ENCODE data around the gene IRGM. TPM values are rescaled to one million over a fixed set of nuclear protein-coding genes. Genes with fewer than 3 reads are reported as not detected.
"Not testable (repeated sequence)": the region's sequence is repeated elsewhere in the genome, so short reads cannot be mapped to it uniquely, and the experiment has no call there.

The IRGM gene, protein sequence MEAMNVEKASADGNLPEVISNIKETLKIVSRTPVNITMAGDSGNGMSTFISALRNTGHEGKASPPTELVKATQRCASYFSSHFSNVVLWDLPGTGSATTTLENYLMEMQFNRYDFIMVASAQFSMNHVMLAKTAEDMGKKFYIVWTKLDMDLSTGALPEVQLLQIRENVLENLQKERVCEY
- total RNA-seq (not detected), polyA plus RNA-seq (not detected)
- long read RNA-seq, donor 1: 0 reads
- long read RNA-seq, donor 2: 0 reads
- long read RNA-seq, donor 3: 0 reads
- long read RNA-seq, donor 4: 0 reads

GRCh38 chr5:150846308-150846653, at the start of gene IRGM:
Gene IRGM, plus strand, starts transcription at chr5:150846521. Its CDS starts 1,603 bp downstream, at chr5:150848124.
- not testable (repeated sequence) for DNase-seq; H3K4me1 ChIP-seq (ENCODE audit: control insufficient read depth, insufficient read depth, low read length); H3K27me3 ChIP-seq (ENCODE audit: control insufficient read depth, insufficient read depth); H3K4me3 ChIP-seq (ENCODE audit: low read length); H3K27ac ChIP-seq (ENCODE audit: low read length); H3K9me3 ChIP-seq (ENCODE audit: control insufficient read depth, low read length); ATAC-seq
- intact Hi-C loops (cut with DNase I): loop anchor here in 3 of 4 donors (5.0 kb wide), 2 partner anchors 284 to 289 kb away; no protein-coding TSS in a partner anchor
- WGBS: 78% methylated on average over 3 of the region's 3 CpGs

GRCh38 chr5:150797384-150797783, 48.9 kb upstream of the IRGM start:
- Histone ChIP-seq H3K27ac (ENCODE audit: low read length) (no peak overlapping the region), H3K4me1 (ENCODE audit: control insufficient read depth, insufficient read depth, low read length) (no peaks in the 10 kb centered on the region), H3K4me3 (ENCODE audit: low read length) (no peak overlapping the region), H3K27me3 (ENCODE audit: control insufficient read depth, insufficient read depth) (no peaks in the 10 kb centered on the region), H3K9me3 (ENCODE audit: control insufficient read depth, low read length) (no peaks in the 10 kb centered on the region)
- no peak for ATAC-seq
- no peak for DNase-seq
- intact Hi-C loops (cut with DNase I): no loop called here
- WGBS: 96% methylated on average over 2 of the region's 2 CpGs

DNA sequence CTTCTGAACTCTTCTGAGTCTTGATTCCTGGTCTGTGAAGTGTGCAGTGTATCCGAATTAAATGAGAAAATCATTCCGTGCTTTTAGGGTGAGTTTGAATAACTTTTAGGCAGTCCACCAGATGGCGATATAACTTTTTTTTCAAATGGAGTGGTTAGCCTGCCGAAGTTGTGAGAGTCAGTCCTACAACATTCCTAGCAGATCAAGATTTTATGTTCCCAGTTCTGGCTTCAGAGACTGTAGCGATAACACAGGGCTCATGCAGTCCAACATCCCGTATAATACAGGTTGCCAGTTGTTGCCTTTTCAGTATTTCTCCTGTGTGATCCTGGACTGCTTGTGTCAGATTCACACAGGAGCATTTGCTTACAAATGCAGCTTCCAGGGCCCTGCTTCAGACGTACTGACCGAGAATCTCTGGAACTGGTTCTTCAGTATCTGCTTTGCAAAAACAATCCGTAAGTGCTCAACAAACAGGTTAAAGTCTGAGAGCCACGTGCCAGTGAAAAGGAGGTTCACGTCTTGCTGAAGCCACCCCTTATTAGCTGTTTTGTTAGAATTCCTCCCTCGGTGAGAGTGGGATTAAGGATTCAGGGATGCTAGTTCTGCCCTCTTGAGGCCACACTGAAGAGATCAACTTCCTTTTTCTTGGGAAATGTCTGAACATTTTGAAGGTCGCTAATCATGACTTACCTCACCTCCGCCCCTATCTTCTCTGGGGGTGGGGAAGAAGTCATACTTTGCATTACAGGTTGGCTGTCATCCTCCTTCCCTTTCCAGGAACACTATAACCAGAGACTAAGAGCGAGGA, 45.0 kb upstream of the IRGM start:
- intact Hi-C loops (cut with DNase I): no loop called here
- Histone ChIP-seq H3K4me1 (ENCODE audit: control insufficient read depth, insufficient read depth, low read length) (no peaks in the 10 kb centered on the region), H3K4me3 (ENCODE audit: low read length) (peak overlapping the region; percentile 45), H3K27ac (ENCODE audit: low read length) (peak overlapping the region; percentile 78), H3K9me3 (ENCODE audit: control insufficient read depth, low read length) (no peaks in the 10 kb centered on the region), H3K27me3 (ENCODE audit: control insufficient read depth, insufficient read depth) (no peaks in the 10 kb centered on the region)
- ATAC-seq (peak; percentile 90 to 91), DNase-seq (no peak)
- 7% methylated on average over 15 of the region's 15 CpGs for WGBS

DNA sequence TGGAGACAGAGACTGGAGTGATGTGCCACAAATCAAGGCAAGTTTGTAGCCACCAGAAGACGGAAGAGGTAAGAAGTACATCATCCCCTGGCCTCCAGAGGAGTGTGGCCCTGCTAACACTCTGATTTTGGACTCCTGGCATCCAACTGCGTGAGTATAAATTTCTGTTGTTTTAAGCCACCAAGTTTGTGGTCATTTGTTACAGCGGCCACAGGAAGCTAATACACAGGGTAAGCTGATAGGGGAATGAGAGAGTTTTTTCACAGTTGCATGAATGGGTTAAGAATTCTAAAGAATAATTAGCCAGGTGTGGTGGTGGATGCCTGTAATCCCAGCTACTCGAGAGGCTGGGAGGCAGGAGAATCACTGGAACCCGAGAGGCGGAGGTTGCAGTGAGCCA, 41.9 kb upstream of the IRGM start:
- Histone ChIP-seq H3K27ac (ENCODE audit: low read length) (no peak overlapping the region), H3K4me1 (ENCODE audit: control insufficient read depth, insufficient read depth, low read length) (no peaks in the 10 kb centered on the region), H3K4me3 (ENCODE audit: low read length) (no peak overlapping the region), H3K9me3 (ENCODE audit: control insufficient read depth, low read length) (no peaks in the 10 kb centered on the region), H3K27me3 (ENCODE audit: control insufficient read depth, insufficient read depth) (no peaks in the 10 kb centered on the region)
- ATAC-seq: no peak
- no peak for DNase-seq
- intact Hi-C loops (cut with DNase I): no loop called here
- WGBS: 93% methylated on average over 6 of the region's 6 CpGs

DNA sequence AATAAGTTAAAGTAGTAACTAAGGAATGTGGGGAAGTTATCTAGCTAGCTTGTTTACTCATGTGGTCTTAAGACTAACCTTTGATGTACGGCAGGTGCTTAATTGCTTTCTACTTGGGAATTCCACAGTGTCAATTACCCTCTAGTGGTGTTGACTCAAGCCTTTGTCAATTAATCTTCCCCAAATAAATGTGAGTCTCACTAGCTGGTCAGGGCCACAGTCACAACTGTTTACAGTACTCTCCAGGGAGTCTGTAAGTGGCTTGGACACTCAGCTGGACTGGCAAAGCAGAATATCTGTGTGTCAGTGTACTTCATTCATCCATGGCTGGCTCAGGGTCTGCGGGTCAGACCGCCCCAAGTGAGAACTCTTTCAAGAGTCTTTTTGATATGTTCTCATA, 37.0 kb upstream of the IRGM start:
- H3K27me3 ChIP-seq (ENCODE audit: control insufficient read depth, insufficient read depth): no peaks in the 10 kb centered on the region
- ATAC-seq: no peak
- no peaks in the 10 kb centered on the region for H3K9me3 ChIP-seq (ENCODE audit: control insufficient read depth, low read length)
- 91% methylated on average over 3 of the region's 3 CpGs for WGBS
- H3K4me1 ChIP-seq (ENCODE audit: control insufficient read depth, insufficient read depth, low read length): no peaks in the 10 kb centered on the region
- no peak overlapping the region for H3K4me3 ChIP-seq (ENCODE audit: low read length)
- H3K27ac ChIP-seq (ENCODE audit: low read length): no peak overlapping the region
- no peak for DNase-seq
- intact Hi-C loops (cut with DNase I): no loop called here

GRCh38 chr5:150815010-150815409, 31.3 kb upstream of the IRGM start:
- Histone ChIP-seq H3K9me3 (ENCODE audit: control insufficient read depth, low read length) (no peaks in the 10 kb centered on the region), H3K4me1 (ENCODE audit: control insufficient read depth, insufficient read depth, low read length) (no peaks in the 10 kb centered on the region), H3K27me3 (ENCODE audit: control insufficient read depth, insufficient read depth) (no peaks in the 10 kb centered on the region), H3K27ac (ENCODE audit: low read length) (no peak overlapping the region), H3K4me3 (ENCODE audit: low read length) (no peak overlapping the region)
- ATAC-seq: no peak
- no peak for DNase-seq
- intact Hi-C loops (cut with DNase I): no loop called here

GRCh38 chr5:150816946-150817345, 29.4 kb upstream of the IRGM start:
- Histone ChIP-seq H3K27ac (ENCODE audit: low read length) (no peak overlapping the region), H3K27me3 (ENCODE audit: control insufficient read depth, insufficient read depth) (no peaks in the 10 kb centered on the region), H3K9me3 (ENCODE audit: control insufficient read depth, low read length) (no peaks in the 10 kb centered on the region), H3K4me3 (ENCODE audit: low read length) (no peak overlapping the region), H3K4me1 (ENCODE audit: control insufficient read depth, insufficient read depth, low read length) (no peaks in the 10 kb centered on the region)
- ATAC-seq: no peak
- intact Hi-C loops (cut with DNase I): no loop called here
- no peak for DNase-seq
- WGBS: 84% methylated on average over 2 of the region's 2 CpGs

- no peak overlapping the region for H3K4me3 ChIP-seq (ENCODE audit: low read length)
- 71% methylated on average over 5 of the region's 5 CpGs for WGBS
- no peak for ATAC-seq
These were observed 16.6 kb upstream of the IRGM start for GRCh38 chr5:150829744-150830143.

DNA sequence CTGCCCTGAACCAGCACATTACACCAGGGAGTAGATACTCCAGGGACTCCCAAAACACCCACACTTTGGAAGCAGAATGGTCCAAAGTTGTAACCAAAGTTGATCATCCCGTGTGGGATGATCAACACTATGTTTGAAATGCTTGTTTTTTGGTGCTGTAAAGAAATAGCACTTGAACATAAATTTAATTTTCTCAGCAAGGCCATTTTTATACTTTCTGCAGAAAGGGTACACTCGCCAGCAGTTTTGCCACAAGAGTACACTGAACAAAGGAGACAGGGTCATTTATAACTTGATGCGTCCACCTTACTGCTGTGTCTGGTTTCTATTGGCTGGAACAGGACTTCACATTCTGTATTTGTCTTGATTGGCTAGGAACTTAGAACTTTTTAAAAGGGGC, 14.5 kb upstream of the IRGM start:
- intact Hi-C loops (cut with DNase I); H3K27ac ChIP-seq (ENCODE audit: low read length); H3K9me3 ChIP-seq (ENCODE audit: control insufficient read depth, low read length); H3K27me3 ChIP-seq (ENCODE audit: control insufficient read depth, insufficient read depth); ATAC-seq; H3K4me3 ChIP-seq (ENCODE audit: low read length); H3K4me1 ChIP-seq (ENCODE audit: control insufficient read depth, insufficient read depth, low read length); DNase-seq: not testable (repeated sequence)
- 81% methylated on average over 3 of the region's 3 CpGs for WGBS

More at GRCh38 chr5:150829744-150830143, 16.6 kb upstream of the IRGM start:
- no peaks in the 10 kb centered on the region for H3K9me3 ChIP-seq (ENCODE audit: control insufficient read depth, low read length)
- no peaks in the 10 kb centered on the region for H3K4me1 ChIP-seq (ENCODE audit: control insufficient read depth, insufficient read depth, low read length)
- DNase-seq: no peak
- H3K27me3 ChIP-seq (ENCODE audit: control insufficient read depth, insufficient read depth): no peaks in the 10 kb centered on the region
- no peak overlapping the region for H3K27ac ChIP-seq (ENCODE audit: low read length)
- intact Hi-C loops (cut with DNase I): no loop called here

DNA sequence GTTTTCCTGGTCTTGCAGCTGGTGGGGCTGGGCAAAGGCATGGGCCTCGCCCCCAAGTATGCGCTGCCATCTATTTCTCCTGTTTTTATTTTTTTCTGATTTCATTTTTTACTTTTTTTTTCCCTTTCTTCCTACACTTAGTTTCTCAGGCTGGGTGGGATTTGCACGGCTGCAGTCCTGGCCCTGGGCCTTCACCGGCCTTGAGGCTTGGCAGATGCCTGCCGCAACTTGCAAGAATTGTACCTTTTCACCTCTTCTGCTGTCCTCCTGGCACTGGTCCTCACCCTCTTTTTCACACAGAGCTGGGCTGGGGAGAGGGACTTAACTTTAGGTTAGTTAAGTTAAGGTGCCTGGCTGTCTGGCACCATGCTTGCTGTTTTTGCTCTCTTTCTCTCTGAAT, 10.3 kb upstream of the IRGM start:
- 91% methylated on average over 5 of the region's 5 CpGs for WGBS
- DNase-seq (no peak), ATAC-seq (no peak)
- H3K27ac ChIP-seq (ENCODE audit: low read length): no peak overlapping the region
- no peaks in the 10 kb centered on the region for H3K9me3 ChIP-seq (ENCODE audit: control insufficient read depth, low read length)
- intact Hi-C loops (cut with DNase I): no loop called here
- no peak overlapping the region for H3K4me3 ChIP-seq (ENCODE audit: low read length)
- H3K27me3 ChIP-seq (ENCODE audit: control insufficient read depth, insufficient read depth): no peaks in the 10 kb centered on the region
- no peaks in the 10 kb centered on the region for H3K4me1 ChIP-seq (ENCODE audit: control insufficient read depth, insufficient read depth, low read length)

DNA sequence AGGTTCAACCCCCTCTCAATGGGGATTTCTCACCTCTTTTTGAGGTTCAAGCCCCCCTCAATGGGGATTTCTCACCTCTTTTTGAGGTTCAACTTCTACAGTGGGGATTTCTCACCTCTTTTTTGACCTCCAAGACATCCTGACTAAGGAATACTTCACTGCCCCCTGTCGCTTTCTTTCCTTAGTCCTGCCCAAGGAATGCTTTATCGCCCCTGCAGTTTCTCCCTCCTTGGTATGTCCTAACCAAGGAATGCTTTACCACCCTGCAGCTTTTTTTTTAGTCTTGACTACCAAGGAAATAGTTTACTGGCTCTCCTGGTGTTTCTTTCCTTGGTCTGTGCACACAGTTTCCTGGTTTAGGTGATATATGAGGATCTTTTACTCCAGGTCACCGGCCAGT, 9.6 kb upstream of the IRGM start:
- no peak overlapping the region for H3K4me3 ChIP-seq (ENCODE audit: low read length)
- H3K27me3 ChIP-seq (ENCODE audit: control insufficient read depth, insufficient read depth): no peaks in the 10 kb centered on the region
- DNase-seq (no peak), ATAC-seq (no peak)
- H3K27ac ChIP-seq (ENCODE audit: low read length): no peak overlapping the region
- intact Hi-C loops (cut with DNase I): no loop called here
- H3K9me3 ChIP-seq (ENCODE audit: control insufficient read depth, low read length): no peaks in the 10 kb centered on the region
- WGBS: 83% methylated on average over 3 of the region's 3 CpGs
- H3K4me1 ChIP-seq (ENCODE audit: control insufficient read depth, insufficient read depth, low read length): no peaks in the 10 kb centered on the region
